ENCODE measurements around the gene BRIP1. TPM values are rescaled to one million over a fixed set of nuclear protein-coding genes. Genes with fewer than 3 reads are reported as not detected.

BRIP1 gene
- total RNA-seq, 2 donors from 2014 or later, result 10.8 to 23.1 TPM

GRCh38 chr17:61768405-61768804 lies 94.9 kb downstream of the BRIP1 start:
- Mint-ChIP-seq H3K4me1 (ENCODE audit: low read depth in 2 of 2) (no peaks in the 10 kb centered on the region), H3K36me3 (peaks cover 29% of the 10 kb centered on the region), H3K27me3 (no peaks in the 10 kb centered on the region), H3K4me3 (no peak overlapping the region), H3K27ac (no peak overlapping the region), H3K9me3 (peaks cover 10% of the 10 kb centered on the region)
- ATAC-seq (no peak), DNase-seq (ENCODE audit: low spot score) (no peak)

GRCh38 chr17:61766520-61766919 lies 96.8 kb downstream of the BRIP1 start:
- peaks cover 12% of the 10 kb centered on the region for H3K9me3 Mint-ChIP-seq
- H3K27me3 Mint-ChIP-seq, result no peaks in the 10 kb centered on the region
- no peaks in the 10 kb centered on the region for H3K4me1 Mint-ChIP-seq (ENCODE audit: low read depth in 2 of 2)
- DNase-seq (ENCODE audit: low spot score) (no peak), ATAC-seq (no peak)
- no peak overlapping the region for H3K27ac Mint-ChIP-seq
- H3K36me3 Mint-ChIP-seq, result peaks cover 34% of the 10 kb centered on the region
- no peak overlapping the region for H3K4me3 Mint-ChIP-seq

GRCh38 chr17:61764846-61765245 lies 98.5 kb downstream of the BRIP1 start:
- Mint-ChIP-seq H3K9me3 (peaks cover 2% of the 10 kb centered on the region), H3K27me3 (no peaks in the 10 kb centered on the region), H3K4me3 (no peak overlapping the region), H3K36me3 (peaks cover 35% of the 10 kb centered on the region), H3K27ac (no peak overlapping the region), H3K4me1 (ENCODE audit: low read depth in 2 of 2) (no peaks in the 10 kb centered on the region)
- DNase-seq (ENCODE audit: low spot score), result no peak
- no peak for ATAC-seq

- ATAC-seq, result no peak
- H3K27ac Mint-ChIP-seq, result no peak overlapping the region
- peaks cover 30% of the 10 kb centered on the region for H3K36me3 Mint-ChIP-seq
- no peaks in the 10 kb centered on the region for H3K4me1 Mint-ChIP-seq (ENCODE audit: low read depth in 2 of 2)
- H3K27me3 Mint-ChIP-seq, result no peaks in the 10 kb centered on the region
- no peak overlapping the region for H3K4me3 Mint-ChIP-seq
- no peak for DNase-seq (ENCODE audit: low spot score)
- H3K9me3 Mint-ChIP-seq, result peaks cover 2% of the 10 kb centered on the region
Measured at GRCh38 chr17:61761827-61762226, 101.5 kb downstream of the BRIP1 start.

- Mint-ChIP-seq H3K27me3 (no peaks in the 10 kb centered on the region), H3K9me3 (peaks cover 2% of the 10 kb centered on the region), H3K4me3 (no peak overlapping the region), H3K4me1 (ENCODE audit: low read depth in 2 of 2) (no peaks in the 10 kb centered on the region), H3K36me3 (peaks cover 30% of the 10 kb centered on the region), H3K27ac (no peak overlapping the region)
- ATAC-seq, result no peak
- DNase-seq (ENCODE audit: low spot score), result no peak
Measured at GRCh38 chr17:61759362-61759761, 104.0 kb downstream of the BRIP1 start.

- Mint-ChIP-seq H3K36me3 (peaks cover 30% of the 10 kb centered on the region), H3K27ac (no peak overlapping the region), H3K9me3 (peaks cover 2% of the 10 kb centered on the region), H3K4me3 (no peak overlapping the region), H3K27me3 (no peaks in the 10 kb centered on the region), H3K4me1 (ENCODE audit: low read depth in 2 of 2) (no peaks in the 10 kb centered on the region)
- DNase-seq (ENCODE audit: low spot score), result no peak
- ATAC-seq, result no peak
Measured at GRCh38 chr17:61758430-61758829, 104.9 kb downstream of the BRIP1 start.

- ATAC-seq, result no peak
- H3K9me3 Mint-ChIP-seq, result peaks cover 2% of the 10 kb centered on the region
- H3K4me3 Mint-ChIP-seq, result no peak overlapping the region
- H3K27ac Mint-ChIP-seq, result no peak overlapping the region
- no peak for DNase-seq (ENCODE audit: low spot score)
- H3K36me3 Mint-ChIP-seq, result peaks cover 30% of the 10 kb centered on the region
- H3K4me1 Mint-ChIP-seq (ENCODE audit: low read depth in 2 of 2), result no peaks in the 10 kb centered on the region
- H3K27me3 Mint-ChIP-seq, result no peaks in the 10 kb centered on the region
Measured at GRCh38 chr17:61757168-61757567, 106.2 kb downstream of the BRIP1 start.

- Mint-ChIP-seq H3K9me3 (no peaks in the 10 kb centered on the region), H3K4me3 (no peak overlapping the region), H3K27me3 (no peaks in the 10 kb centered on the region), H3K4me1 (ENCODE audit: low read depth in 2 of 2) (no peaks in the 10 kb centered on the region), H3K27ac (no peak overlapping the region), H3K36me3 (peaks cover 25% of the 10 kb centered on the region)
- ATAC-seq (no peak), DNase-seq (ENCODE audit: low spot score) (no peak)
Measured at GRCh38 chr17:61756561-61756960, 106.8 kb downstream of the BRIP1 start.

- H3K27me3 Mint-ChIP-seq, result no peaks in the 10 kb centered on the region
- ATAC-seq (no peak), DNase-seq (ENCODE audit: low spot score) (no peak)
- no peak overlapping the region for H3K27ac Mint-ChIP-seq
- H3K4me3 Mint-ChIP-seq, result no peak overlapping the region
- peaks cover 5 to 6% of the 10 kb centered on the region in 2 donors for H3K4me1 Mint-ChIP-seq (ENCODE audit: low read depth in 2 of 2)
- H3K9me3 Mint-ChIP-seq, result no peaks in the 10 kb centered on the region
- H3K36me3 Mint-ChIP-seq, result peaks cover 16% of the 10 kb centered on the region
Measured at GRCh38 chr17:61755668-61756067, 107.7 kb downstream of the BRIP1 start.

- no peaks in the 10 kb centered on the region for H3K27me3 Mint-ChIP-seq
- H3K36me3 Mint-ChIP-seq, result peaks cover 10% of the 10 kb centered on the region
- no peak overlapping the region for H3K27ac Mint-ChIP-seq
- DNase-seq (ENCODE audit: low spot score) (no peak), ATAC-seq (no peak)
- no peaks in the 10 kb centered on the region for H3K9me3 Mint-ChIP-seq
- no peak overlapping the region for H3K4me3 Mint-ChIP-seq
- H3K4me1 Mint-ChIP-seq (ENCODE audit: low read depth in 2 of 2), result peaks cover 6 to 8% of the 10 kb centered on the region in 2 donors
Measured at GRCh38 chr17:61755078-61755477, 108.2 kb downstream of the BRIP1 start.

GRCh38 chr17:61754124-61754523 lies 109.2 kb downstream of the BRIP1 start:
- Mint-ChIP-seq H3K9me3 (no peaks in the 10 kb centered on the region), H3K36me3 (peaks cover 6% of the 10 kb centered on the region), H3K27me3 (no peaks in the 10 kb centered on the region), H3K27ac (no peak overlapping the region), H3K4me3 (no peak overlapping the region), H3K4me1 (ENCODE audit: low read depth in 2 of 2) (peaks cover 6 to 8% of the 10 kb centered on the region in 2 donors)
- ATAC-seq (no peak), DNase-seq (ENCODE audit: low spot score) (no peak)

GRCh38 chr17:61753696-61754095 lies 109.6 kb downstream of the BRIP1 start:
- H3K36me3 Mint-ChIP-seq, result peaks cover 6% of the 10 kb centered on the region
- ATAC-seq (no peak), DNase-seq (ENCODE audit: low spot score) (no peak)
- no peaks in the 10 kb centered on the region for H3K27me3 Mint-ChIP-seq
- no peak overlapping the region for H3K4me3 Mint-ChIP-seq
- H3K9me3 Mint-ChIP-seq, result no peaks in the 10 kb centered on the region
- no peak overlapping the region for H3K27ac Mint-ChIP-seq
- peaks cover 6 to 8% of the 10 kb centered on the region in 2 donors for H3K4me1 Mint-ChIP-seq (ENCODE audit: low read depth in 2 of 2)

GRCh38 chr17:61750656-61751055 lies 112.7 kb downstream of the BRIP1 start:
- H3K4me3 Mint-ChIP-seq, result peak overlapping the region; percentile 24
- peaks cover 6 to 18% of the 10 kb centered on the region in 2 donors for H3K4me1 Mint-ChIP-seq (ENCODE audit: low read depth in 2 of 2)

GRCh38 chr17:61749823-61750404 lies 113.4 kb downstream of the BRIP1 start:
- H3K27ac Mint-ChIP-seq, result no peak overlapping the region
- peaks cover 16% of the 10 kb centered on the region for H3K36me3 Mint-ChIP-seq
- no peaks in the 10 kb centered on the region for H3K27me3 Mint-ChIP-seq
- H3K4me1 Mint-ChIP-seq (ENCODE audit: low read depth in 2 of 2), result peaks cover 6 to 18% of the 10 kb centered on the region in 2 donors
- H3K9me3 Mint-ChIP-seq, result peaks cover 4% of the 10 kb centered on the region
- ATAC-seq (no peak), DNase-seq (ENCODE audit: low spot score) (no peak)
- no peak overlapping the region for H3K4me3 Mint-ChIP-seq

More at GRCh38 chr17:61750656-61751055, 112.7 kb downstream of the BRIP1 start:
- DNase-seq (ENCODE audit: low spot score) (no peak), ATAC-seq (peak; percentile 90 to 94)
- H3K27me3 Mint-ChIP-seq, result no peaks in the 10 kb centered on the region
- H3K27ac Mint-ChIP-seq, result peak overlapping the region; percentile 9 to 65
- H3K36me3 Mint-ChIP-seq, result peaks cover 16% of the 10 kb centered on the region
- H3K9me3 Mint-ChIP-seq, result peaks cover 4% of the 10 kb centered on the region

Data from natural killer cell treated with Interleukin-12 subunit alpha and Interleukin-12 subunit beta and Interleukin-15 and Interleukin-18, amount 100 ng/mL, for 72 hours (primary cell).